Left ventricle myocardium inferior (tissue), 1 donor: ENCODE results near the gene TMPRSS13. TPM values are rescaled to one million over a fixed set of nuclear protein-coding genes. Genes with fewer than 3 reads are reported as not detected.

Source experiments
- DNase-seq: peaks from one replicate; pipeline ENCODE4 v3.0.0-alpha.2; 2020
- H3K27ac ChIP-seq: fragments of 200-600 bp; replicated peaks from 2 replicates; pipeline ENCODE4 v1.8.0; 2021
- H3K27me3 ChIP-seq: fragments of 200-600 bp; 2 replicates; pipeline ENCODE4 v1.8.0; 2021; ENCODE audit warnings: low read depth
- H3K36me3 ChIP-seq: fragments of 200-600 bp; 2 replicates; pipeline ENCODE4 v1.8.0; 2021
- H3K4me1 ChIP-seq: fragments of 200-600 bp; 2 replicates; pipeline ENCODE4 v1.8.0; 2021
- H3K4me3 ChIP-seq: fragments of 200-600 bp; 2 replicates; pipeline ENCODE4 v1.8.0; 2021; ENCODE audit warnings: mild to moderate bottlenecking, moderate library complexity
- H3K9me3 ChIP-seq: fragments of 200-600 bp; replicated peaks from 2 replicates; pipeline ENCODE4 v1.8.0; 2021
- intact Hi-C: fragments of 100-400 bp; cut with micrococcal nuclease; formaldehyde crosslinking; loops from one replicate; pipeline ENCODE4 v1.11.0; 2022
- total RNA-seq: library from RNA; stranded (reverse); fragmentation: NEBNext Ultra II Directional; extraction: Animal tissue kit (Norgen Biotek cat#: 25700); gene quantifications from one replicate; pipeline ENCODE4 v1.2.1, GENCODE V29; 2021
- TF ChIP-seq, protein P1 (sequence below): fragments of 200-600 bp; IDR thresholded peaks from 2 replicates; pipeline ENCODE4 v1.8.0; 2021; ENCODE audit warnings: antibody characterized with exemption, mild to moderate bottlenecking, borderline replicate concordance
- donor health status: DM: no; HTN: yes; CAD: no; lungs with severe emphysema.

The TMPRSS13 gene
- total RNA-seq, 1 donor from 2014 or later, result not detected

DNA sequence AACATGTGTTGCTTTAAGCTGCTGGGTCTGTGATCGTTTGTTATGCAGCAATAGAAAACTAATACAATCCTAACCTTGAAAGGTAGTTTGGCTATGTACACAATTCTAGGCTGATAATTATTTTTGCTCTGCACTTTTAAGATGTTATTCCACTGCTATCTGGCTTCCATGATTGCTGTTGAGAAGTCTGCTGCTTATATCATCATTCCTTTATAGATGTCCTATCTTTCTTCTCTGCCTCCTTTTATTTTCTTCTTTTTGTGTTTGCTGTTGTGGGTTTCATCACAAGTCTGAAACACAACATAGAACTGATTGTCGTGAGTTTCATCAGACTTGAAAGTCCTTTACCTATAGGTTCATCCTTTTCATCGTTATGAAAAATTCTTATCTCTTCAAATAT, 76.9 kb downstream of the TMPRSS13 start:
- DNase-seq, result no peak
- no peaks in the 10 kb centered on the region for H3K36me3 ChIP-seq
- H3K9me3 ChIP-seq, result peaks cover 21% of the 10 kb centered on the region
- peaks cover 56% of the 10 kb centered on the region for H3K4me1 ChIP-seq
- H3K27ac ChIP-seq, result peak overlapping the region; percentile 33
- TF ChIP-seq, protein P1, sequence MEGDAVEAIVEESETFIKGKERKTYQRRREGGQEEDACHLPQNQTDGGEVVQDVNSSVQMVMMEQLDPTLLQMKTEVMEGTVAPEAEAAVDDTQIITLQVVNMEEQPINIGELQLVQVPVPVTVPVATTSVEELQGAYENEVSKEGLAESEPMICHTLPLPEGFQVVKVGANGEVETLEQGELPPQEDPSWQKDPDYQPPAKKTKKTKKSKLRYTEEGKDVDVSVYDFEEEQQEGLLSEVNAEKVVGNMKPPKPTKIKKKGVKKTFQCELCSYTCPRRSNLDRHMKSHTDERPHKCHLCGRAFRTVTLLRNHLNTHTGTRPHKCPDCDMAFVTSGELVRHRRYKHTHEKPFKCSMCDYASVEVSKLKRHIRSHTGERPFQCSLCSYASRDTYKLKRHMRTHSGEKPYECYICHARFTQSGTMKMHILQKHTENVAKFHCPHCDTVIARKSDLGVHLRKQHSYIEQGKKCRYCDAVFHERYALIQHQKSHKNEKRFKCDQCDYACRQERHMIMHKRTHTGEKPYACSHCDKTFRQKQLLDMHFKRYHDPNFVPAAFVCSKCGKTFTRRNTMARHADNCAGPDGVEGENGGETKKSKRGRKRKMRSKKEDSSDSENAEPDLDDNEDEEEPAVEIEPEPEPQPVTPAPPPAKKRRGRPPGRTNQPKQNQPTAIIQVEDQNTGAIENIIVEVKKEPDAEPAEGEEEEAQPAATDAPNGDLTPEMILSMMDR, result no peak
- no peaks in the 10 kb centered on the region for H3K27me3 ChIP-seq
- no peak overlapping the region for H3K4me3 ChIP-seq
- intact Hi-C loops, result no loop called here

DNA sequence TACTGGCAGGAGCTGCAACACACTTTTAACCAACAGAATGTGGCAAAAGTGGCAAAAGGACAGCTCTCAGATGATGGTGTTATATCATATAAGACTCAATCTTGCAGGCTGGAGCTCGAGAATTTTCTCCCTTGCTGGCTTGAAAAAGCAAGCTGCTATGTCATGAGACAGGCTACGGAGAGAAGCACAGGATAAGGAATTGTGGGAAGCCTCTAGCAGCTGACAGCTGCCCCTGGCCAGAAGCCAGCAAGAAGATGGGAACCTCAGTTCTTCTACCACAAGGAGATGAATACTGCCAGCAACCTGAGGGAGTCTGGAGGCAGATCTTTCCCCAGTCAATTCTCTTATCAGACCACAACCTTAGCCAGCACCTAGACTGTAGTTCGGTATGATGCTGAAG, 77.3 kb downstream of the TMPRSS13 start:
- H3K27ac ChIP-seq, result peak overlapping the region; percentile 33
- peak; percentile 61 for DNase-seq
- H3K4me1 ChIP-seq, result peaks cover 52% of the 10 kb centered on the region
- no peaks in the 10 kb centered on the region for H3K36me3 ChIP-seq
- H3K27me3 ChIP-seq, result no peaks in the 10 kb centered on the region
- intact Hi-C loops, result no loop called here
- H3K9me3 ChIP-seq, result peaks cover 21% of the 10 kb centered on the region
- TF ChIP-seq, protein P1, result no peak
- no peak overlapping the region for H3K4me3 ChIP-seq

DNA sequence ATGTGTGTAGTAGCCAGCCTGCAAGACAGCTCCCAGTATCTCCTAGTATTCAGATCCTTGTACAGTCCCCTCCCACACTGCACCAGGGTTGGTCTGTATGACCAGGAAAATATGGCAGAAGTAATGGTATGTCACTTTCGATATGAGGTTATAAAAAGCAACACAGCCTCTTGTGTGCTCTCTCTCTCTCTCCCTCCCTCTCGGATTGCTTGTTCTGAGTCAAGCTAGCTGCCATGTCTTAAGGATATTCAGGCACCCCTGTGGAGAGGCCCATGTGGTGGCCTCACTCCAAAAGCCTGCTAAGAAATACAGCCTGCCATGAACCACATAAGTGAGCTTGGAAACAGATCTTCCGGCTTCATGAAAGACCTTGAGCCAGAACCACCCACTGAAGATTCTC, 78.1 kb downstream of the TMPRSS13 start:
- no peak for DNase-seq
- Histone ChIP-seq H3K27me3 (no peaks in the 10 kb centered on the region), H3K36me3 (no peaks in the 10 kb centered on the region), H3K4me1 (peaks cover 44% of the 10 kb centered on the region), H3K27ac (peak overlapping the region; percentile 33), H3K9me3 (peaks cover 21% of the 10 kb centered on the region), H3K4me3 (no peak overlapping the region)
- TF ChIP-seq, protein P1, result no peak
- intact Hi-C loops, result no loop called here

Other genes starting within 250 kb of the TMPRSS13 start
- gene DSCAML1, start 132.2 kb downstream of the TMPRSS13 start, total RNA-seq, result 0.19 TPM
- 1.3 TPM for gene FXYD2, start 104.7 kb downstream of the TMPRSS13 start, total RNA-seq
- gene FXYD6, start 52.7 kb downstream of the TMPRSS13 start, total RNA-seq, result 30.2 TPM
- gene IL10RA, start 57.0 kb upstream of the TMPRSS13 start, total RNA-seq, result 5.0 TPM
- gene TMPRSS4, start 147.7 kb upstream of the TMPRSS13 start, total RNA-seq, result 0.30 TPM
- not detected for gene SMIM35, start 157.6 kb upstream of the TMPRSS13 start, total RNA-seq
- gene SCN4B, start 223.4 kb upstream of the TMPRSS13 start, total RNA-seq, result 12.9 TPM
- 24.9 TPM for gene SCN2B, start 247.2 kb upstream of the TMPRSS13 start, total RNA-seq